GM19452 (cell line): ENCODE results near the gene SOX6.
"Not testable (repeated sequence)": the region's sequence is repeated elsewhere in the genome, so short reads cannot be mapped to it uniquely, and the experiment has no call there.

ENCODE experiments used
- ATAC-seq: cut with Tn5 transposase; IDR thresholded peaks from one replicate; pipeline ENCODE4 v1.9.1; 2021; ENCODE audit not compliant: unreplicated experiment

Gene SOX6

GRCh38 chr11:15940462-15941205, 415.7 kb downstream of the SOX6 start:
- no peak for ATAC-seq

GRCh38 chr11:15938983-15939382, 417.4 kb downstream of the SOX6 start:
- no peak for ATAC-seq

GRCh38 chr11:15938121-15938611, 418.2 kb downstream of the SOX6 start:
- ATAC-seq, result no peak

GRCh38 chr11:15937601-15938120, 418.7 kb downstream of the SOX6 start:
- no peak for ATAC-seq

GRCh38 chr11:15936011-15936410, 420.3 kb downstream of the SOX6 start:
- ATAC-seq, result no peak

- no peak for ATAC-seq
These were observed 421.0 kb downstream of the SOX6 start for GRCh38 chr11:15935373-15935772.

GRCh38 chr11:15933886-15934625, 422.3 kb downstream of the SOX6 start:
- ATAC-seq, result no peak

GRCh38 chr11:15932417-15932816, 423.9 kb downstream of the SOX6 start:
- ATAC-seq, result no peak

- no peak for ATAC-seq
These were observed 424.8 kb downstream of the SOX6 start for GRCh38 chr11:15931497-15931896.

- no peak for ATAC-seq
These were observed 425.8 kb downstream of the SOX6 start for GRCh38 chr11:15930442-15931025.

GRCh38 chr11:15929371-15929901, 426.9 kb downstream of the SOX6 start:
- no peak for ATAC-seq

- no peak for ATAC-seq
These were observed 428.5 kb downstream of the SOX6 start for GRCh38 chr11:15927864-15928217.

GRCh38 chr11:15927196-15927863, 429.0 kb downstream of the SOX6 start:
- ATAC-seq, result no peak

- ATAC-seq, result no peak
These were observed 430.3 kb downstream of the SOX6 start for GRCh38 chr11:15926071-15926470.

- no peak for ATAC-seq
These were observed 433.2 kb downstream of the SOX6 start for GRCh38 chr11:15923183-15923582.

GRCh38 chr11:15922745-15923144, 433.6 kb downstream of the SOX6 start:
- not testable (repeated sequence) for ATAC-seq

GRCh38 chr11:15920856-15921629, 435.3 kb downstream of the SOX6 start:
- ATAC-seq, result no peak

- no peak for ATAC-seq
These were observed 437.7 kb downstream of the SOX6 start for GRCh38 chr11:15918674-15919073.

- no peak for ATAC-seq
These were observed 438.1 kb downstream of the SOX6 start for GRCh38 chr11:15918212-15918611.
